Astrocyte (in vitro differentiated cells and primary cell): Measurements from ENCODE around the gene MRGPRG.

Experiments
- EZH2 ChIP-seq: IDR thresholded peaks from 2 replicates; pipeline ENCODE4 v1.6.1; 2012; ENCODE audit warnings: mild to moderate bottlenecking, low read length, inconsistent platforms; ENCODE audit not compliant: insufficient read depth
- TF ChIP-seq, protein P1 (sequence below): IDR thresholded peaks from 2 replicates; pipeline ENCODE4 v1.5.1; 2011; ENCODE audit warnings: low read depth, mild to moderate bottlenecking, inconsistent platforms, low read length, moderate library complexity; ENCODE audit not compliant: insufficient read depth

DNA sequence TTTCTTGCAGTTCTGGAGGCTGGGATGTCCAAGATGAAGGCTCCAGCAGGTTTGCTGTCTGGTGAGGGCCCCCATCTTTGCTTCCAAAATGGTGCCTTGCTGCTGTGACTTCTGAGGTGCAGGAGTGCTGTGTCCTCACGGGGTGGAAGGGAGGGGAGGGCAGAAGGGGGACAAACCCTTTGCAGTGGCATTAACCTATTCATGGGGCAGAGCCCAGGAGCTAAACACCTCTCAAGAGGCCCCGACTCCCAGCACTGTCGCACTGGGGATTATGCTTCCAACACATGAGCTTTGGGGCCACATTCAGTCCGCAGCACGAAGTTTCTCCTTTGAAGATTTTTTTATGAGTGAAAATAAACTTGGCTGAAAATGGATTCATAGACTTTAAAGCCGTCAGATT lies 28.0 kb downstream of the MRGPRG start:
- TF ChIP-seq, protein P1, sequence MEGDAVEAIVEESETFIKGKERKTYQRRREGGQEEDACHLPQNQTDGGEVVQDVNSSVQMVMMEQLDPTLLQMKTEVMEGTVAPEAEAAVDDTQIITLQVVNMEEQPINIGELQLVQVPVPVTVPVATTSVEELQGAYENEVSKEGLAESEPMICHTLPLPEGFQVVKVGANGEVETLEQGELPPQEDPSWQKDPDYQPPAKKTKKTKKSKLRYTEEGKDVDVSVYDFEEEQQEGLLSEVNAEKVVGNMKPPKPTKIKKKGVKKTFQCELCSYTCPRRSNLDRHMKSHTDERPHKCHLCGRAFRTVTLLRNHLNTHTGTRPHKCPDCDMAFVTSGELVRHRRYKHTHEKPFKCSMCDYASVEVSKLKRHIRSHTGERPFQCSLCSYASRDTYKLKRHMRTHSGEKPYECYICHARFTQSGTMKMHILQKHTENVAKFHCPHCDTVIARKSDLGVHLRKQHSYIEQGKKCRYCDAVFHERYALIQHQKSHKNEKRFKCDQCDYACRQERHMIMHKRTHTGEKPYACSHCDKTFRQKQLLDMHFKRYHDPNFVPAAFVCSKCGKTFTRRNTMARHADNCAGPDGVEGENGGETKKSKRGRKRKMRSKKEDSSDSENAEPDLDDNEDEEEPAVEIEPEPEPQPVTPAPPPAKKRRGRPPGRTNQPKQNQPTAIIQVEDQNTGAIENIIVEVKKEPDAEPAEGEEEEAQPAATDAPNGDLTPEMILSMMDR, result no peak
- no peak for TF ChIP-seq EZH2
